Measurements from ENCODE around the gene ZNF789.
A peak's percentile ranks its signal among the peaks of the same experiment; 100 is the strongest.

The ZNF789 gene

GRCh38 chr7:99446096-99446495 is 26.6 kb upstream of the ZNF789 start:
- WGBS, 2 experiments (ENCODE audit: insufficient coverage in 2 of 2), result 96% methylated on average over 4 of the region's 4 CpGs
- H3K27ac ChIP-seq (ENCODE audit: low read depth, low read length, severe bottlenecking), result no peak overlapping the region

GRCh38 chr7:99447943-99448342 is 24.7 kb upstream of the ZNF789 start:
- Histone ChIP-seq H3K4me1 (ENCODE audit: control insufficient read depth, insufficient read depth, low read length, poor library complexity, severe bottlenecking) (no peaks in the 10 kb centered on the region), H3K4me3 (ENCODE audit: extremely low read depth, insufficient read depth, low read length, poor library complexity, severe bottlenecking) (no peak overlapping the region), H3K36me3 (ENCODE audit: control insufficient read depth, insufficient read depth, low read length) (peaks cover 95% of the 10 kb centered on the region), H3K27ac (ENCODE audit: low read depth, low read length, severe bottlenecking) (no peak overlapping the region), H3K9me3 (ENCODE audit: control insufficient read depth, low read length) (no peaks in the 10 kb centered on the region)
- 93 to 98% methylated on average over 10 of the region's 10 CpGs for WGBS, 2 experiments (ENCODE audit: insufficient coverage in 2 of 2)

More at GRCh38 chr7:99446096-99446495, 26.6 kb upstream of the ZNF789 start:
- Histone ChIP-seq H3K4me3 (ENCODE audit: extremely low read depth, insufficient read depth, low read length, poor library complexity, severe bottlenecking) (no peak overlapping the region), H3K36me3 (ENCODE audit: control insufficient read depth, insufficient read depth, low read length) (peaks cover 96% of the 10 kb centered on the region), H3K9me3 (ENCODE audit: control insufficient read depth, low read length) (no peaks in the 10 kb centered on the region), H3K4me1 (ENCODE audit: control insufficient read depth, insufficient read depth, low read length, poor library complexity, severe bottlenecking) (no peaks in the 10 kb centered on the region)

GRCh38 chr7:99448855-99449254 is 23.8 kb upstream of the ZNF789 start:
- Histone ChIP-seq H3K36me3 (ENCODE audit: control insufficient read depth, insufficient read depth, low read length) (peaks cover 94% of the 10 kb centered on the region), H3K9me3 (ENCODE audit: control insufficient read depth, low read length) (no peaks in the 10 kb centered on the region), H3K27ac (ENCODE audit: low read depth, low read length, severe bottlenecking) (no peak overlapping the region), H3K4me1 (ENCODE audit: control insufficient read depth, insufficient read depth, low read length, poor library complexity, severe bottlenecking) (no peaks in the 10 kb centered on the region), H3K4me3 (ENCODE audit: extremely low read depth, insufficient read depth, low read length, poor library complexity, severe bottlenecking) (no peak overlapping the region)
- 90 to 96% methylated on average over 10 of the region's 10 CpGs for WGBS, 2 experiments (ENCODE audit: insufficient coverage in 2 of 2)

GRCh38 chr7:99449326-99449725 is 23.4 kb upstream of the ZNF789 start:
- no peak overlapping the region for H3K27ac ChIP-seq (ENCODE audit: low read depth, low read length, severe bottlenecking)
- H3K4me1 ChIP-seq (ENCODE audit: control insufficient read depth, insufficient read depth, low read length, poor library complexity, severe bottlenecking), result no peaks in the 10 kb centered on the region
- WGBS, 2 experiments (ENCODE audit: insufficient coverage in 2 of 2), result 96 to 97% methylated on average over 4 to 5 of the region's 5 CpGs
- no peak overlapping the region for H3K4me3 ChIP-seq (ENCODE audit: extremely low read depth, insufficient read depth, low read length, poor library complexity, severe bottlenecking)
- H3K9me3 ChIP-seq (ENCODE audit: control insufficient read depth, low read length), result no peaks in the 10 kb centered on the region
- peaks cover 94% of the 10 kb centered on the region for H3K36me3 ChIP-seq (ENCODE audit: control insufficient read depth, insufficient read depth, low read length)

- 96 to 98% methylated on average over 6 to 8 of the region's 8 CpGs for WGBS, 2 experiments (ENCODE audit: insufficient coverage in 2 of 2)
- Histone ChIP-seq H3K36me3 (ENCODE audit: control insufficient read depth, insufficient read depth, low read length) (peaks cover 96% of the 10 kb centered on the region), H3K27ac (ENCODE audit: low read depth, low read length, severe bottlenecking) (no peak overlapping the region)
Measured at GRCh38 chr7:99451936-99452335, 20.8 kb upstream of the ZNF789 start.

GRCh38 chr7:99452541-99452940 is 20.1 kb upstream of the ZNF789 start:
- Histone ChIP-seq H3K27ac (ENCODE audit: low read depth, low read length, severe bottlenecking) (no peak overlapping the region), H3K9me3 (ENCODE audit: control insufficient read depth, low read length) (no peaks in the 10 kb centered on the region), H3K4me1 (ENCODE audit: control insufficient read depth, insufficient read depth, low read length, poor library complexity, severe bottlenecking) (no peaks in the 10 kb centered on the region), H3K4me3 (ENCODE audit: extremely low read depth, insufficient read depth, low read length, poor library complexity, severe bottlenecking) (no peak overlapping the region), H3K36me3 (ENCODE audit: control insufficient read depth, insufficient read depth, low read length) (peaks cover 96% of the 10 kb centered on the region)
- 96 to 97% methylated on average over 12 to 13 of the region's 13 CpGs for WGBS, 2 experiments (ENCODE audit: insufficient coverage in 2 of 2)

More at GRCh38 chr7:99451936-99452335, 20.8 kb upstream of the ZNF789 start:
- Histone ChIP-seq H3K4me3 (ENCODE audit: extremely low read depth, insufficient read depth, low read length, poor library complexity, severe bottlenecking) (no peak overlapping the region), H3K4me1 (ENCODE audit: control insufficient read depth, insufficient read depth, low read length, poor library complexity, severe bottlenecking) (no peaks in the 10 kb centered on the region), H3K9me3 (ENCODE audit: control insufficient read depth, low read length) (no peaks in the 10 kb centered on the region)

- H3K4me3 ChIP-seq (ENCODE audit: extremely low read depth, insufficient read depth, low read length, poor library complexity, severe bottlenecking), result no peak overlapping the region
- H3K4me1 ChIP-seq (ENCODE audit: control insufficient read depth, insufficient read depth, low read length, poor library complexity, severe bottlenecking), result no peaks in the 10 kb centered on the region
- no peaks in the 10 kb centered on the region for H3K9me3 ChIP-seq (ENCODE audit: control insufficient read depth, low read length)
- 99 to 100% methylated on average over 9 to 10 of the region's 11 CpGs for WGBS, 2 experiments (ENCODE audit: insufficient coverage in 2 of 2)
- H3K36me3 ChIP-seq (ENCODE audit: control insufficient read depth, insufficient read depth, low read length), result peaks cover 96% of the 10 kb centered on the region
- no peak overlapping the region for H3K27ac ChIP-seq (ENCODE audit: low read depth, low read length, severe bottlenecking)
Measured at GRCh38 chr7:99453105-99453504, 19.6 kb upstream of the ZNF789 start.

GRCh38 chr7:99455874-99456273 is 16.8 kb upstream of the ZNF789 start:
- Histone ChIP-seq H3K4me3 (ENCODE audit: extremely low read depth, insufficient read depth, low read length, poor library complexity, severe bottlenecking) (no peak overlapping the region), H3K9me3 (ENCODE audit: control insufficient read depth, low read length) (no peaks in the 10 kb centered on the region), H3K36me3 (ENCODE audit: control insufficient read depth, insufficient read depth, low read length) (peaks cover 96% of the 10 kb centered on the region), H3K27ac (ENCODE audit: low read depth, low read length, severe bottlenecking) (no peak overlapping the region), H3K4me1 (ENCODE audit: control insufficient read depth, insufficient read depth, low read length, poor library complexity, severe bottlenecking) (no peaks in the 10 kb centered on the region)
- WGBS, 2 experiments (ENCODE audit: insufficient coverage in 2 of 2), result 89 to 100% methylated on average over 5 to 6 of the region's 9 CpGs

GRCh38 chr7:99456288-99456687 is 16.4 kb upstream of the ZNF789 start:
- no peak overlapping the region for H3K4me3 ChIP-seq (ENCODE audit: extremely low read depth, insufficient read depth, low read length, poor library complexity, severe bottlenecking)
- WGBS, 2 experiments (ENCODE audit: insufficient coverage in 2 of 2), result 92% methylated on average over 12 to 13 of the region's 13 CpGs
- H3K4me1 ChIP-seq (ENCODE audit: control insufficient read depth, insufficient read depth, low read length, poor library complexity, severe bottlenecking), result no peaks in the 10 kb centered on the region
- no peak overlapping the region for H3K27ac ChIP-seq (ENCODE audit: low read depth, low read length, severe bottlenecking)
- peaks cover 97% of the 10 kb centered on the region for H3K36me3 ChIP-seq (ENCODE audit: control insufficient read depth, insufficient read depth, low read length)
- no peaks in the 10 kb centered on the region for H3K9me3 ChIP-seq (ENCODE audit: control insufficient read depth, low read length)

GRCh38 chr7:99457050-99457649 is 15.5 kb upstream of the ZNF789 start:
- 93 to 100% methylated on average over 2 to 5 of the region's 6 CpGs for WGBS, 2 experiments (ENCODE audit: insufficient coverage in 2 of 2)

GRCh38 chr7:99457650-99458493 is 14.8 kb upstream of the ZNF789 start:
- Histone ChIP-seq H3K4me1 (ENCODE audit: control insufficient read depth, insufficient read depth, low read length, poor library complexity, severe bottlenecking) (no peaks in the 10 kb centered on the region), H3K36me3 (ENCODE audit: control insufficient read depth, insufficient read depth, low read length) (peaks cover 90% of the 10 kb centered on the region), H3K9me3 (ENCODE audit: control insufficient read depth, low read length) (no peaks in the 10 kb centered on the region), H3K4me3 (ENCODE audit: extremely low read depth, insufficient read depth, low read length, poor library complexity, severe bottlenecking) (no peak overlapping the region), H3K27ac (ENCODE audit: low read depth, low read length, severe bottlenecking) (peak overlapping the region; percentile 36)
- 96 to 97% methylated on average over 23 to 26 of the region's 26 CpGs for WGBS, 2 experiments (ENCODE audit: insufficient coverage in 2 of 2)

More at GRCh38 chr7:99457050-99457649, 15.5 kb upstream of the ZNF789 start:
- no peak overlapping the region for H3K27ac ChIP-seq (ENCODE audit: low read depth, low read length, severe bottlenecking)
- no peaks in the 10 kb centered on the region for H3K4me1 ChIP-seq (ENCODE audit: control insufficient read depth, insufficient read depth, low read length, poor library complexity, severe bottlenecking)
- no peak overlapping the region for H3K4me3 ChIP-seq (ENCODE audit: extremely low read depth, insufficient read depth, low read length, poor library complexity, severe bottlenecking)
- H3K9me3 ChIP-seq (ENCODE audit: control insufficient read depth, low read length), result no peaks in the 10 kb centered on the region
- peaks cover 94% of the 10 kb centered on the region for H3K36me3 ChIP-seq (ENCODE audit: control insufficient read depth, insufficient read depth, low read length)

Measured in mesodermal cell (in vitro differentiated cells).